Activated CD8-positive, alpha-beta memory T cell treated with anti-CD3 and anti-CD28 coated beads, Interleukin-2, amount 50 U/mL, for 1 hour (primary cell): ENCODE data around the gene RFPL4A.
"Not testable (repeated sequence)": the region's sequence is repeated elsewhere in the genome, so short reads cannot be mapped to it uniquely, and the experiment has no call there.

Source experiments
- DNase-seq: peaks from one replicate; pipeline ENCODE4 v3.0.0-alpha.2; 2020; ENCODE audit errors: extremely low read depth

The RFPL4A gene

GRCh38 chr19:55758797-55759196, at the start of gene RFPL4A:
RFPL4A (plus strand) TSS chr19:55759097; CDS start chr19:55761801, 2,704 bp downstream.
- DNase-seq: not testable (repeated sequence)

- no peak for DNase-seq
These were observed 47.2 kb upstream of the RFPL4A start for GRCh38 chr19:55711719-55712118.

GRCh38 chr19:55712804-55713631, 45.9 kb upstream of the RFPL4A start:
- no peak for DNase-seq

GRCh38 chr19:55716531-55716930, 42.4 kb upstream of the RFPL4A start:
- no peak for DNase-seq

GRCh38 chr19:55717251-55717650, 41.6 kb upstream of the RFPL4A start:
- DNase-seq: no peak

GRCh38 chr19:55717879-55718711, 40.8 kb upstream of the RFPL4A start:
- DNase-seq: not testable (repeated sequence)

- no peak for DNase-seq
These were observed 38.6 kb upstream of the RFPL4A start for GRCh38 chr19:55720214-55720746.

GRCh38 chr19:55720801-55721200, 38.1 kb upstream of the RFPL4A start:
- DNase-seq: no peak

GRCh38 chr19:55723491-55723890, 35.4 kb upstream of the RFPL4A start:
- DNase-seq: no peak

- DNase-seq: not testable (repeated sequence)
These were observed 28.5 kb upstream of the RFPL4A start for GRCh38 chr19:55730378-55730777.

- no peak for DNase-seq
These were observed 20.6 kb upstream of the RFPL4A start, which contains the start of gene NLRP9 for GRCh38 chr19:55738302-55738701. NLRP9 (minus strand) TSS chr19:55738402; CDS start chr19:55738374, 28 bp downstream.

GRCh38 chr19:55750715-55751114, 8.2 kb upstream of the RFPL4A start:
- DNase-seq: no peak

GRCh38 chr19:55753401-55753800, 5.5 kb upstream of the RFPL4A start:
- no peak for DNase-seq

GRCh38 chr19:55756808-55757207, 2.1 kb upstream of the RFPL4A start:
- DNase-seq: not testable (repeated sequence)

GRCh38 chr19:55766466-55766865, 7.6 kb downstream of the RFPL4A start:
- no peak for DNase-seq

- DNase-seq: not testable (repeated sequence)
These were observed 9.9 kb downstream of the RFPL4A start, which contains the start of gene RFPL4AL1 for GRCh38 chr19:55768818-55769217. RFPL4AL1 (plus strand) TSS chr19:55769118; CDS start chr19:55771805, 2,687 bp downstream.

- DNase-seq: not testable (repeated sequence)
These were observed 10.7 kb downstream of the RFPL4A start for GRCh38 chr19:55769632-55770031.

GRCh38 chr19:55777528-55777927, 18.6 kb downstream of the RFPL4A start:
- no peak for DNase-seq

- DNase-seq: no peak
These were observed 19.4 kb downstream of the RFPL4A start for GRCh38 chr19:55778331-55778730.

- DNase-seq: no peak
These were observed 22.2 kb downstream of the RFPL4A start for GRCh38 chr19:55781112-55781511.

GRCh38 chr19:55795021-55795420, 36.1 kb downstream of the RFPL4A start:
- DNase-seq: no peak

GRCh38 chr19:55801416-55801815, 42.5 kb downstream of the RFPL4A start:
- DNase-seq: no peak
